DMS79 (cell line): ENCODE measurements around the gene GRK5.
"Not testable (repeated sequence)": the region's sequence is repeated elsewhere in the genome, so short reads cannot be mapped to it uniquely, and the experiment has no call there.

Experiments used
- DNase-seq: peaks from one replicate; lab custom pipeline; 2025; lab: John Stamatoyannopoulos, UW

Gene GRK5

DNA sequence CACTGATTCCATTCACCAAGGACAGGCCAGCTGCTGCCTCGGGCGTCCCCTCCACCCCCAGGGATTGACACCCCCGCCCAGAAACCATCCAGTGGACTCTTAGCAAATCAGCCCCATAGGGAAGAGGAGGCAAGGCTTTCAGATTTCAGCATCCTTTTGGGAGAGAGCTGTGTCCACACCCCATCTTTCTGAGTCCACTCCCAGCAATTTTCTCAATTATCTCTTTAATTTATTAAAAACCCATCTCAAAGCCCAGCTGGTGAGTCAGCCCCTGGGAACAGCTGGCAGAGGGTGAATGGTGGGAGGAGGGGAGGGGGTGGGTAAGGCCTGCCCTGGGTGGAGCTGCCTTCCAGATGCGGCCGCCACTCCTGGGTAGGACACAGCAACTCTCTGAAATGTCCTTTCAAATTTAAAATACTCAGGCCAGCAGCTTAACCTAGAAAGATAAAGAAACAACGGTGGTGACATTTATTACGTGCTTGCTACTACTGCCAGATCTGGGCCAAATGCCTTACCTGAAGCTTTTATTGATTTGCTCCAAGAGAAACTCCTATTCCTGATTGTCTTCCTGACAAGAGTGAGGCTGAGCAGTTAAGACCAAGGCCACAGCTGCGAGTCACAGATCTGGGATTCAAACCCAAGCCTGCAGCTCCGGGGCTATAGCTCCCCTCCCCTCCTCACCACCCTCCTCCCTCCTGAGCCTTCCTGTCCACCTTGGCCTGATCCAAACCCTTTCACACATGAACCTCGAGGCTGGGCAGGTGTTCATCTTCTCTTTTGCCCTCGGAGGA lies 214.7 kb downstream of the GRK5 start:
- DNase-seq = no peak

DNA sequence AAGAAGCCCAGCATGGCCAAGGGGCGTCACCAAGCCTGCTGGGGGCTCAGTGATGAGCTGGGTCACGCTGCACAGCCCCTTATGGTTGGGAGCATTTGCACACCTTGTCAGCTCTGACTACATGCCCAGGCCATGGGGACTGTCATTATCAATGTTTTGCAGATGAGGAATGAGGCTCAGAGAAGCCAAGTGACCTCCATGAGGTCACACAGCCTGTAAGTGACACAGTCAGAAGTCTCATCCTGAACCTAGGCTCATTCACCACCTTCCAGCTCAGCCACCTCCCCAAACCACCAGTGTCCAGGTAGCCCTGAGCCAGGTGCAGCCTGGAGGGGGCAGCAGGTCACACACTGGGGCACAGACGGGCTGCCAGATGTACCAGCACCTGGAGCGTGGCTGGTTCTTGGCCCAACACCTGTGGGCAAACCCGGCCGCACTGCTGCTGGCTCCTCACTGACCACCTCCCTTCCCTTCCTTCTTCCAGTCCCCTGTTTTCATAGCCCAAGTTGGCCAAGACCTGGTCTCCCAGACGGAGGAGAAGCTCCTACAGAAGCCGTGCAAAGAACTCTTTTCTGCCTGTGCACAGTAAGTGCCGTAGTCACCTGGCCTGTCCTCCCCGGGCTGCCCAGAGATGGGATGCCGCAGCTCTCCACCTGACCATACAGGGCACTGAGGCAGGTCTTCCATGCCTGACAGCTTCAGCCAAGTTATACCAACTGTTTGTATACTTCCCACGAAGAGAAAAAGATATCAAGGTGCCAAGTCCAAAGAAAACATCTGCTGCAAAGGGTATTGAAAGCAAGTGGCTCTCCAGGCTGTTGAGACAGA lies 215.5 kb downstream of the GRK5 start:
- DNase-seq = peak; percentile 6

DNA sequence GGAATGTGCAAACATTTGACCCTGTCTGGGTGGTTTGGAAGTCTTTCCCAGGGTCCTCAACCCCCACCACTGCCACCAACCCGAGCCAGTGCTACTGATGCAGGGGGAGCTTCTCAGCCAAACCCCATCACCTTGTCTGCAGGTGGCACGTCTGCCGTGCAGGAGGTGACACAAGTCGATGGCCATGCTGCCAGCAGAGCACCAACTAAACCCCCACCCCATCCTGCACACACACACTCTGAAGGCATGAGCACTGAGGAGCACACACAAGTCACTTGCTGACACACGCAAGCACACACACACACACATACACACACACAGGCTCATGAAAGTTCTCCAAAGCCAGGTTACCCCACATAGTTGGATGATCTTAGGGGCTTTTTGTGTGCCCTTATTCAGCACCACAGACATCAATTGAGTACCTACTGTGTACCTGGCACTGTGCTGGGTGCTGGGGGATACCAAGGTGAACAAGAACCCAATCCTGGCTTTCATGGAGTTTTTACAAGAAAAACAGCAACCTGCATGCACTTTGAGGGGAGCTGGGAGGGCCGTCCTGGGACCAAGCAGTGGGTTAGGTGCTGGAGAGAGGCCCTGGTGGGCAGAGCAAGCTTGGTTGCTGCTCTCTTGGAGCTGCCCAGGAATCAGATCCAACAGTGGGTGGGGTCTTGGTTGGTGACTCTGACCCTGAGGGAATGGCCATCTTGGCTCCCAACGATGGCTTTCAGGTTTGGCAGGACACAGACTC lies 216.3 kb downstream of the GRK5 start:
- no peak for DNase-seq

DNA sequence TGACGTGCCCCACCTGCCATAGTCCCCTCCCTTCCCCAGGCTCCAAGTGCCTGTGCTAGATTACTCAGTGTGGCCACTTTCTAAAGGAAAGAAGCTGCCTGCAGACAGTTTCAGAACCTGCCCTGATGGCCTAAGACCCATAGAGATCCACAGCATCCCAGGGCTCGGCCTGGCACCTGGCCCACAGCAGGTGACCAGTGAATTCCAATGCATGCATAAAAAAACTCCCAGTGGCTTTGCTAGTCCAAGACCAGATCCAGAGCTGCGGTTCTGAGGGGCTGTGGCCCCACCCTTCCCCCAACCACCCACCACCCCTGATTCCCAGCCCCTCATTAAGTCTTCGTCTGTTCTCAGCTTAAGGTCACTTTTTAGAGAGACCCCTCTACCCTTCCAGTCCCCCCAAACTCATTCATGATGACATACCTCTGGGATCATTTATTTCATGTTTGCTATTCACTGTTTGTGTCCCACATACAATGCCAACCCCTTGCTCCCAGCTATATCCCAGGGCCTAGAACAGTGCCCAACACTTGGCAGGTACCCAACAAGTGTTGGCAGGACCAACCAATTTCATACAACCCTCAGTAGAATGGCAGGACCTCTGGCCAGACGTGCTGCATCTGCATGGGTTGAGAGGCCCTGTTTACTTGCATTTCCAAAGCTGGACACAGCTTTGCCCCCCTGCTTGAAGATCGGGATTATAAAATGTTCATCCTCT lies 217.0 kb downstream of the GRK5 start:
- no peak for DNase-seq

DNA sequence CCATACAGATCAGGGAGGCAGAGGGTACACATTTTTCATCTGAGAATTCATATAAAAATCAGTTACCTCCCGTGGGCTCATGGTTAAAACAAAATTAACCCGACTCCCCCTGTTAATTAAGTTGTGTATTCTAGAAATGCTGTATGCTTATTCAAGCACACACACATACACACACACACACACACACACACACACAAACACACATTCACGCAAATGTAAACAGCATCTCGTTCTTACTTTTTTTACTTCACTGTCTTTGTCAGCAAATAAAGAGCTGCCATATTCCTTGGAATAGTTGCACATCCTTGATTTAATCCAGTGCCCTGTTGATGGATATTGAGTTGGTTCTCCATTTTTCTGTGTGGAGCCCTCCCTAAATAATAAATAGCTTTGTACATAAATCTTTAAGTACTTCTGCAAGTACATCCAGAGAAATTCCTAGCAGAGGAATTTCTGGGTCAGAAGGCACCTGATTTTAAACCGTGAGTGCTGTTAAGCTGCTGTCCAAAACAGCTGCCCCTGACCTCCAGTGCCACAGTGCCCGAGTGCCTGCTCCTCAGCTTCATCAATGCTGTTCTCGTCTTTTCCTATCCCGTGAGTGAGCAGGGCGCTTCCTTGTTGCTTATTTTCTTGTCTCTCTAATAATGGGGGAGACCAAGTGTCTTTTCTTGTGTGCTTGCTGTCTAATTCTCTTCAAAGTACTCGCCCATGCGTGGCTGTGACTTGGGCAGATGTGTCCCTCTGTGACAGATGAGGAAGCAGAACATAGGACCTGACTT lies 217.9 kb downstream of the GRK5 start:
- no peak for DNase-seq

DNA sequence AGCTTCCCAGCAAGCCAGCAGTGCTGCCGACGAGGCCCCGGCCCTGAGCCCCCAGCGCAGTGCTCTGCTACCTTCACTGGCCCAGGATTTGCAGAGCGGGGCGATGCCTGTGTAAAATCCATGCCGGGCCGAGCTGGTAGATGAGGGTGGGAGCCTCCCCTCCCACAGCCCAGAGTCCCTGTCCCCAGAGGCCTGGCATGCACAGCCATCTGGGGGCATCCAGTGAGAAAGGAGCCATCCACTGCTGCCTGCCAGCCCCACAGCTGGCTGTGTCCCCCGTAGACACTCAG lies 218.5 kb downstream of the GRK5 start:
- DNase-seq = no peak

DNA sequence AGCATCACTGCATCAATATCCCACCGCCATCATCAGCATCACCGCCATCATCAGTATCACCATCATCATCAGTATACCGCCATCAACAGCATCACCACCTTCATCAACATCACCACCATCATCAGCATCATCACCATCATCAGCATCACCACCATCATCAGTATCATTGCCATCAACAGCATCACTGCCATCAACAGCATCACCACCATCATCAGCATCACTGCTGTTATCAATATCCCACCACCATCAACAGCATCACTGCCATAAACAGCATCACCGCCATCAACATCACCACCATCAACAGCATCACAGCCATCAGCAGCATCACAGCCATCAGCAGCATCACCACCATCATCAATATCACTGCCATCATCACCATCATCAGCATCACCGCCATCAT lies 219.3 kb downstream of the GRK5 start:
- DNase-seq = no peak

DNA sequence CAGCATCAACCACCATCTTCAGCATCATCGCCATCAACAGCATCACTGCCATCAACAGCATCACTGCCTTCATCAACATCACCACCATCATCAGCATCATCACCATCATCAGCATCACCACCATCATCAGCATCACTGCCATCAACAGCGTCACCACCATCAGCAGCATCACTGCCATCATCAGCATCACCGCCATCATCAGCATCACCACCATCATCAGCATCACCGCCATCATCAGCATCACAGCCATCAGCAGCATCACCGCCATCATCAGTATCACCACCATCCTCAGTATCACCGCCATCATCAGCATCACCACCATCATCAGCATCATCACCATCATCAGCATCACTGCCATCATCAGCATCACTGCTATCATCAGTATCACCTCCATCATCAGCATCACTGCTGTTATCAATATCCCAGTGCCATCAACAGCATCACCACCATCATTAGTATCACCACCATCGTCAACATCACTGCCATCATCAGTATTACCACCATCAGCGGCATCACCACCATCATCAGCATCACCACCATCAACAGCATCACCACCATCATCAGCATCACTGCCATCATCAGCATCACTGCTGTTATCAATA lies 220.0 kb downstream of the GRK5 start:
- no peak for DNase-seq

DNA sequence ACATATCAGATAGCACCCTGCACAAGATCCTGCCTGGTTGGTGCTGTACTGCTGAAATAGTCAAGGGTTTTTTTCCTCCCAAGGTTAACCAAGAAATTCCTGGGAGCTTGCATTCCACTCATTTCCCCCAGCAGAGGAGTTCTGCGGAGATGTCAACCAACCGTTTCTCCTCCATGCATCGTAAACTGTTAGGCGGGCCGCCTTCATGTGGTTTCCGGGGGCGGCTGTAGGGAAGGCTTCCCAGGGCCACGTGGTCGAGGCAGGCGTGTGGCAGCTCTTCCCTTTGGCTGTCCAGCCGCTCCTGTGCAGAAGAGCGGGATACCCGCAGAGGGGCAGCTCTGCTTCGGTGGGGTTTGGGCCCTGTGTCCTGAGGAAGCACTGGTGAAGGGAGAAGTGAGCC lies 221.4 kb downstream of the GRK5 start:
- no peak for DNase-seq

DNA sequence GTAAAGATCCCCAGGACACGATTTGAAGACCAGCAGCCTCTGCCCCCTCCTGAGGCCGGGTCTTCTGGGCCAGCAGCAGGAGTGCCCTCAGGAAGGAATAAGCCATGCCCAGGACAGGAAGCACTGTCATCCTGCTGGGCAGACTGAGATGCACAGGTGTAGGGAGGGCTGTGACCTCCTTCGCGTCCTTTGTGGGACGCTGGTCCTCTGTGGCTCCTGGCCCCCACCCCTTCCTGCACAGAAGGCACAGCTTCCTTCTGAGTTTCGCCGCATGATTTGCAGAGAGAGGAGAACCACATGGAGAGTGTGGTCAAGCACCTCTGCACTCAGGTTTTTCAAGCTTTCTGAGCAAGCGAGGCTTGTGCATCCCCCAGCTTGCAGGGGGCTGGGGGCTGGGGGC lies 222.4 kb downstream of the GRK5 start:
- DNase-seq = no peak

DNA sequence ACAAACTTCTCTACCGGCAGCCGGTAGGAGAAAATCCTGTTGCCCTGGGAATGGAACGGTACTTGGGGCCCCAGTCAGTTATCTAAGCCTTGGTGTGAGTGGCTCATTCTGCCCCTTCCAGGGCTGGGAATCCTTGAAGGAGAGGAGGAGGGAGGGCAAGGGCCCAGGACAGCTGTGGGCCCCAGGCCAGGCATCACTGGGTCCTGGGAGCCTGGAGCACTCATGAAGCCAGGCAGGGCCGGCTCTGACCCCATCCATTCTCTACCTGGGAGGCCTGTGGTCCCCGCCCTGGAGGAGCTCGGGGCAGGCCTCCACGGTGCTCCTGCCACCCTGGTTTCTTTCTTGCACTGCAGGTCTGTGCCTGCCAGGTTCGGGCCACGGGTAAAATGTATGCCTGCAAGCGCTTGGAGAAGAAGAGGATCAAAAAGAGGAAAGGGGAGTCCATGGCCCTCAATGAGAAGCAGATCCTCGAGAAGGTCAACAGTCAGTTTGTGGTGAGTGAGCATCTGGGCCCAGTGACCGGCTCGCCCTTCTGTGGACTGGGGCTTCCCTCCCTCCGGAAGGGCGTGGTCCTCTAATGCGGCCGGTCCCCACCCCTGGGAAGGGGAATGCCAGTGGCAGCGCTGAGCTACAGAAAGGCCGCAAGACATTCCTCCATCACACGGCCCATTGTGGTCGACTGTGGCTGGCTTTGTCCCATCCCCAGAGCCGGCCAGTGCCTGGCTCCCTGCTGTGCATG lies 223.8 kb downstream of the GRK5 start:
- no peak for DNase-seq

DNA sequence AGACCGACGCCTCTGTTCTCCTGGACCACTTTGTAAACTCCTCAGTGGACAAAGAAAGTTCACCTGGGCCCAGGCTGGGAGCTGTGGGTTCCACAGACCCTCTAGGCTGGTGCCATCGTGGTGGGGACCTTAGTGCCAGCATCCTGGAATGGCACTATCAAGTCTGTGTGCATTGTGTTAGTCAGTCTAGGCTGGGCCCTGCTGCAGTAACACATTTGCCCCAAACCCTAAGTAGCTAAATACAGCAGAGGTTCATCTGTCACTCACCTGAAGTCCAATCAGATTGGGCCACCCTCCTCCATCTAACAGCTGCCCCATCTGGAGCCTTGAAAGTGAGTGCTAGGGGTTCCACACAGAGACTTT lies 224.4 kb downstream of the GRK5 start:
- DNase-seq = no peak

DNA sequence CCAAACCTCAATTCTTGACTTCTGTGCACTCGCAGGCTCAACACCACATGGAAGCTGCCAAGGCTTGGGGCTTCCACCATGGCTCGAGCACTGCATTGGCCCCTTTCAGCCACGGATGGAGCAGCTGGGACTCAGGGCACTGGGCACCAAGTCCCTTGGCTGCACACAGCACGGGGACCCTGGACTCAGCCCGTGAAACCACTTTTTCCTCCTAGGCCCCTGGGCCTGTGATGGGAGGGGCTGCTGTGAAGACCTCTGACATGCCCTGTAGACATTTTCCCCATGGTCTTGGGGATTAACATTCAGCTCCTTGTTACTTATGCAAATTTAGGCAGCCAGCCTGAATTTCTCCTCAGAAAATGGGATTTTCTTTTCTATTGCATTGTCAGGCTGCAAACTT lies 227.6 kb downstream of the GRK5 start:
- not testable (repeated sequence) for DNase-seq

DNA sequence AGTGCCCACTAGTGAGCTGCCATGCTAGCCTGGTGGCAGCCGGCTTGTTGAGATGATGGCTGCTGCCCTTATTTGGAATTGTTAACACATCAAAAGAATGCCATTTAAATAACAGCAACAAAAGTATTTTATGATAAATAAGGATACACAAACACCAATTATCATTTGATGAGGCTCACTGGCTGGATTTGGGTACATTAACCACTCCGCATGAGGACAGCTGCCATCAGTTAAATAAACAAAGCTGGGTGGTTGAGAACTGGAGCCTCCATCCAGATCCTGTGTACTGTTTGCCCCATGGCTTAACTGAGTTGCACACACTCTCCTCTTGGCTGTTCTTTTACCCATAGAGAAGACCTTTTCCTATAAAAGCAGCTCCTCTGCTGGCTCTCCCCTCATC lies 231.3 kb downstream of the GRK5 start:
- no peak for DNase-seq

DNA sequence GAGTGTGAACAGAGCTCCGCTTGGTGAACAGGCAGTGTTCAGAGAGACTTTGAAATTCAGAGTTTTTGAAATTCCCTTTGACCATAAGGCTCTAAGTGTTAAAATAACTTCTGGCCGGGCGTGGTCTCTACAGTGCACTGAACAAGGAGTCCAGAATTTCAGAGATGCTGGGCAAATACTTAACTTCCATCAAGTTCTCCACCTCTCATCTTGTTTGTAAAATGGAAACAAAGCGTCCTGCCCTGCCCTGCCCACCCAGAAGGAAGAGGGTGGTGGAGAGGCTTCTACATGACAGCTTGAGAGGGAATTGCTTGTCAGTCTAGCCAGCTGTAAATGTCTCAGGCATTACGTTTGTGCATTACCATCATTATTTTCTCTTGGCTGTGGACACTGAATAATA lies 232.6 kb downstream of the GRK5 start:
- DNase-seq = no peak

DNA sequence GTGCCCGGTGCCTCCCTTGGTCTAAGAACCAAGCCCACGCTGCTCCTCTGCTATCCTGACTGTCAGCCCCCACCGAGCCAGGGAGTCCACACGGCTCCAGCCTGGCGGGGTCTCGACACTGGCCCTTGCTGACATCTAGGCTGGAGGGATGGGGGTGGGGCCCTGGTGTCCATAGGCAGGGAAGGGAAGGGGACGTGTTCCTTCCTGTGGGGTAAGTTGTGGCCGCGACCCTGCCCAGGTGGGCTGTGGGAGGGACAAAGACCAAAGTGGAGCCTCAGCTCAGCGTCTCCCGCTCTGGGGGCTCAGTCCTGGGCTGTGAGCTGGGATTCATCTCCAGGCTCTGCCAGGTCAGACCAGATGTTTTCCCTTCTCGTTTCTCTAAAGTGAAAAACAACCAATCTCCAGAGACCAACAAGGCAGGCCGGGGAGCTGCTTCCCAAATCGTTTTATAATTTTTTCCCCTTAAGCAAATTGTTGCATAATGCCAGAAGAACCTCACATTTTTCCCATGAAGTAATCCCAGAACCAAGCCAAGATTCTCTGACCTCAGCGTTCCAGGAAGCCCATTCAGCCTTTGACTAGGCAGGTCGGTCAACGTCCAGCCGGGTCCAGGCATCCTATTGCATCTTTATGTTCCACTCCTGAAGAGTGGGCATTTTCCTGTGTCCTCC lies 233.9 kb downstream of the GRK5 start:
- DNase-seq = no peak

DNA sequence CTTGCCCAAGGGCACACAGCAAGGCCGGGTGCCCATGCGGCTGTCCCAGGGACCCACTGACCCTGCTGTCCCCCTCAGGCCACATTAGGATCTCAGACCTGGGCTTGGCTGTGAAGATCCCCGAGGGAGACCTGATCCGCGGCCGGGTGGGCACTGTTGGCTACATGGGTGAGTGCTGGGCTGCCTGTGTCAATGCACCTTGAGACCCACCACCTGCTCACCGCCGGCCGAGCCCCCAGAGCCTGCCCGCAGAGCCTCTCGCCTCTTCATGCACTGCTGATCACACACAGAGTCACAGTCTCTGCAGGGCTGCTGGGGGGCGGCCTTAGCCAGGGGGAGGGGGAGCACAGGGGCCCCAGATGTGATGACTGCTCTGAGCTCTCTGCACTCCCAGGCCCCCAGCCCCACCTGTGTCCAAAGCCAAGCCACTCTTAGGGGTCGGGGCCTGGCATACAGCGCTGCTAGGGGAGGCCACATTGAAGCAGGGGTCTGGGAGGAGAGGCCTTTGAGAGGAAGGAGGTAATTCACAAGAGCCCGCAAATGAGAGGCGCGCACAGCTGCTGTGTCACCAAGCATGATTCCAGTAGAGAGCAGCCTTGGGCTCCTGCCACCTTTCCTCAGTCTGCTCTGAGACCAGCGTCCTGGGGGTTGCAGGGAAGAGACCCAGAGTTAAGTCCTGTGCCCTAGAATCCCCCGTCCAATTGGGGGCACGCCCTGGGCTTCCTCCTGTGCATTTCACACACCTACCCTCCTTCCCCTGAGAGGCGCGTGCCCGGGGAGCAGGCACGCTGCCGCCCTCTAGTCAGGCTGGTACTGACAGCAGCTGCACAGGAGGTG lies 234.8 kb downstream of the GRK5 start:
- peak; percentile 7 for DNase-seq

DNA sequence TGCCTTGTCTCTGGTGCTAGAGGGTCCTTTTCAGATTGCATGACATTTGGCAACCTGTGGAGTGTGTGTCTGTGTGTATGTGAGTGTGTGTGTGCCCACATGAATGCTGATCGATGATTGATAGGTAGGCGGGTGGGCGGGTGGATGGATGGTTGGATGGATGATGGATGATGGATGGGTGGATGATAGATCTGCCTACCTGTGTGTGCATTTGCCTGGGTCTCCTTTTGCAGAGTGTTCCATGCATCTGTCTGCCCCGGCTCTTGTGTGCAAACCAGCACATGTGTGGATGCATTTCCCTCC lies 235.3 kb downstream of the GRK5 start:
- DNase-seq = no peak

DNA sequence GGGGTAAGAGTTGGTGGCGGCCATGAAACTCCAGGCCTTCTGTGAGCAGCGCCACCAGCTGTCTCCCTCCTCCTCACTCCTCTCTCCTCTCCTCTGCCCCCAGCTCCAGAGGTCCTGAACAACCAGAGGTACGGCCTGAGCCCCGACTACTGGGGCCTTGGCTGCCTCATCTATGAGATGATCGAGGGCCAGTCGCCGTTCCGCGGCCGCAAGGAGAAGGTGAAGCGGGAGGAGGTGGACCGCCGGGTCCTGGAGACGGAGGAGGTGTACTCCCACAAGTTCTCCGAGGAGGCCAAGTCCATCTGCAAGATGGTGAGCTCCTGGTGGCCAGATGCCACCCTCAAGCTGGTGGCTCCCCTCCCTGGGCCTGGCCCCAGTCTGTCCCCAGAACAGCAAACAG lies 236.1 kb downstream of the GRK5 start:
- no peak for DNase-seq
